H1 (cell line): Measurements from ENCODE around the gene RMP24.

Source experiments
- EGR1 ChIP-seq: IDR thresholded peaks from 2 replicates; pipeline ENCODE4 v1.6.1; 2011; ENCODE audit warnings: low read depth, low read length, borderline replicate concordance
- EZH2 ChIP-seq: fragments of 200-600 bp; sonication (generic); IDR thresholded peaks from 2 replicates; pipeline ENCODE4 v1.7.1; 2012; ENCODE audit warnings: low read depth, mild to moderate bottlenecking, moderate library complexity, low read length, inconsistent platforms; ENCODE audit not compliant: severe bottlenecking
- GABPA ChIP-seq: IDR thresholded peaks from 2 replicates; pipeline ENCODE4 v1.6.1; 2011; ENCODE audit warnings: mild to moderate bottlenecking, low read length, moderate library complexity, borderline replicate concordance; ENCODE audit not compliant: insufficient read depth
- NRF1 ChIP-seq: IDR thresholded peaks from 2 replicates; pipeline ENCODE4 v1.6.1; 2011; ENCODE audit warnings: mild to moderate bottlenecking, low read depth, low read length, improper control_type of control experiment
- RBBP5 ChIP-seq: IDR thresholded peaks from 2 replicates; pipeline ENCODE4 v1.7.1; 2012; ENCODE audit warnings: low read depth, mild to moderate bottlenecking, inconsistent platforms, low read length, moderate library complexity, borderline replicate concordance
- SRF ChIP-seq: IDR thresholded peaks from 2 replicates; pipeline ENCODE4 v1.6.1; 2011; ENCODE audit warnings: mild to moderate bottlenecking, low read depth, low read length, moderate library complexity
- TAF7 ChIP-seq: optimal IDR thresholded peaks from 2 replicates; pipeline ENCODE3; 2011; ENCODE audit warnings: low read depth, mild to moderate bottlenecking, inconsistent platforms, low read length, moderate library complexity, borderline replicate concordance
- TCF12 ChIP-seq: IDR thresholded peaks from 2 replicates; pipeline ENCODE4 v1.6.1; 2011; ENCODE audit warnings: low read depth, mild to moderate bottlenecking, low read length
- YY1 ChIP-seq: IDR thresholded peaks from 2 replicates; pipeline ENCODE4 v1.6.1; 2011; ENCODE audit warnings: low read depth, mild to moderate bottlenecking, low read length
- ZNF274 ChIP-seq: IDR thresholded peaks from 2 replicates; pipeline ENCODE4 v1.7.0; 2012; ENCODE audit warnings: low read length, borderline replicate concordance; ENCODE audit errors: extremely low read depth
- TF ChIP-seq, protein P1 (sequence below): fragments of 300-600 bp; sonication (generic); IDR thresholded peaks from 2 replicates; pipeline ENCODE4 v1.7.1; 2012; ENCODE audit warnings: low read length, moderate library complexity, mild to moderate bottlenecking, inconsistent platforms; ENCODE audit not compliant: insufficient replicate concordance
- TF ChIP-seq, protein P2 (sequence below): IDR thresholded peaks from 2 replicates; pipeline ENCODE4 v1.6.1; 2011; ENCODE audit warnings: low read depth, mild to moderate bottlenecking, low read length; ENCODE audit not compliant: insufficient read depth

RMP24 gene

DNA sequence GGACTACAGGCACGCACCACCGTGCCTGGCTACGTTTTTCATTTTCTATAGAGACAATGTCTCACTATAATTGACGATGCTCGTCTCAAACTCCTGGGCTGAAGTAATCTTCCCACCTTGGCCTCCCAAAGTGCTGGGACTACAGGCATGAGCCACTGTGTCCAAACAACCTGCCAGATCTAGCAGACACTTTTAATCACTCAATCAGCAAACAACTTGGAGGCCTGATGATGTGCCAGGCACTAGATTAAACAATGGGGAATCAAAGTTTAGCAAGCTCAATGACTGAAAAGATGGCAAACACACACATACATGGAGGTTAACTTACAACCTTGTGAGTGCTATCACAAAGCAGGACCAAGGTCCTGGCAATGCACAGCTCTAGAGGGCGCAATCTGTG, 29.8 kb upstream of the RMP24 start (continued):
- TF ChIP-seq, protein P1, sequence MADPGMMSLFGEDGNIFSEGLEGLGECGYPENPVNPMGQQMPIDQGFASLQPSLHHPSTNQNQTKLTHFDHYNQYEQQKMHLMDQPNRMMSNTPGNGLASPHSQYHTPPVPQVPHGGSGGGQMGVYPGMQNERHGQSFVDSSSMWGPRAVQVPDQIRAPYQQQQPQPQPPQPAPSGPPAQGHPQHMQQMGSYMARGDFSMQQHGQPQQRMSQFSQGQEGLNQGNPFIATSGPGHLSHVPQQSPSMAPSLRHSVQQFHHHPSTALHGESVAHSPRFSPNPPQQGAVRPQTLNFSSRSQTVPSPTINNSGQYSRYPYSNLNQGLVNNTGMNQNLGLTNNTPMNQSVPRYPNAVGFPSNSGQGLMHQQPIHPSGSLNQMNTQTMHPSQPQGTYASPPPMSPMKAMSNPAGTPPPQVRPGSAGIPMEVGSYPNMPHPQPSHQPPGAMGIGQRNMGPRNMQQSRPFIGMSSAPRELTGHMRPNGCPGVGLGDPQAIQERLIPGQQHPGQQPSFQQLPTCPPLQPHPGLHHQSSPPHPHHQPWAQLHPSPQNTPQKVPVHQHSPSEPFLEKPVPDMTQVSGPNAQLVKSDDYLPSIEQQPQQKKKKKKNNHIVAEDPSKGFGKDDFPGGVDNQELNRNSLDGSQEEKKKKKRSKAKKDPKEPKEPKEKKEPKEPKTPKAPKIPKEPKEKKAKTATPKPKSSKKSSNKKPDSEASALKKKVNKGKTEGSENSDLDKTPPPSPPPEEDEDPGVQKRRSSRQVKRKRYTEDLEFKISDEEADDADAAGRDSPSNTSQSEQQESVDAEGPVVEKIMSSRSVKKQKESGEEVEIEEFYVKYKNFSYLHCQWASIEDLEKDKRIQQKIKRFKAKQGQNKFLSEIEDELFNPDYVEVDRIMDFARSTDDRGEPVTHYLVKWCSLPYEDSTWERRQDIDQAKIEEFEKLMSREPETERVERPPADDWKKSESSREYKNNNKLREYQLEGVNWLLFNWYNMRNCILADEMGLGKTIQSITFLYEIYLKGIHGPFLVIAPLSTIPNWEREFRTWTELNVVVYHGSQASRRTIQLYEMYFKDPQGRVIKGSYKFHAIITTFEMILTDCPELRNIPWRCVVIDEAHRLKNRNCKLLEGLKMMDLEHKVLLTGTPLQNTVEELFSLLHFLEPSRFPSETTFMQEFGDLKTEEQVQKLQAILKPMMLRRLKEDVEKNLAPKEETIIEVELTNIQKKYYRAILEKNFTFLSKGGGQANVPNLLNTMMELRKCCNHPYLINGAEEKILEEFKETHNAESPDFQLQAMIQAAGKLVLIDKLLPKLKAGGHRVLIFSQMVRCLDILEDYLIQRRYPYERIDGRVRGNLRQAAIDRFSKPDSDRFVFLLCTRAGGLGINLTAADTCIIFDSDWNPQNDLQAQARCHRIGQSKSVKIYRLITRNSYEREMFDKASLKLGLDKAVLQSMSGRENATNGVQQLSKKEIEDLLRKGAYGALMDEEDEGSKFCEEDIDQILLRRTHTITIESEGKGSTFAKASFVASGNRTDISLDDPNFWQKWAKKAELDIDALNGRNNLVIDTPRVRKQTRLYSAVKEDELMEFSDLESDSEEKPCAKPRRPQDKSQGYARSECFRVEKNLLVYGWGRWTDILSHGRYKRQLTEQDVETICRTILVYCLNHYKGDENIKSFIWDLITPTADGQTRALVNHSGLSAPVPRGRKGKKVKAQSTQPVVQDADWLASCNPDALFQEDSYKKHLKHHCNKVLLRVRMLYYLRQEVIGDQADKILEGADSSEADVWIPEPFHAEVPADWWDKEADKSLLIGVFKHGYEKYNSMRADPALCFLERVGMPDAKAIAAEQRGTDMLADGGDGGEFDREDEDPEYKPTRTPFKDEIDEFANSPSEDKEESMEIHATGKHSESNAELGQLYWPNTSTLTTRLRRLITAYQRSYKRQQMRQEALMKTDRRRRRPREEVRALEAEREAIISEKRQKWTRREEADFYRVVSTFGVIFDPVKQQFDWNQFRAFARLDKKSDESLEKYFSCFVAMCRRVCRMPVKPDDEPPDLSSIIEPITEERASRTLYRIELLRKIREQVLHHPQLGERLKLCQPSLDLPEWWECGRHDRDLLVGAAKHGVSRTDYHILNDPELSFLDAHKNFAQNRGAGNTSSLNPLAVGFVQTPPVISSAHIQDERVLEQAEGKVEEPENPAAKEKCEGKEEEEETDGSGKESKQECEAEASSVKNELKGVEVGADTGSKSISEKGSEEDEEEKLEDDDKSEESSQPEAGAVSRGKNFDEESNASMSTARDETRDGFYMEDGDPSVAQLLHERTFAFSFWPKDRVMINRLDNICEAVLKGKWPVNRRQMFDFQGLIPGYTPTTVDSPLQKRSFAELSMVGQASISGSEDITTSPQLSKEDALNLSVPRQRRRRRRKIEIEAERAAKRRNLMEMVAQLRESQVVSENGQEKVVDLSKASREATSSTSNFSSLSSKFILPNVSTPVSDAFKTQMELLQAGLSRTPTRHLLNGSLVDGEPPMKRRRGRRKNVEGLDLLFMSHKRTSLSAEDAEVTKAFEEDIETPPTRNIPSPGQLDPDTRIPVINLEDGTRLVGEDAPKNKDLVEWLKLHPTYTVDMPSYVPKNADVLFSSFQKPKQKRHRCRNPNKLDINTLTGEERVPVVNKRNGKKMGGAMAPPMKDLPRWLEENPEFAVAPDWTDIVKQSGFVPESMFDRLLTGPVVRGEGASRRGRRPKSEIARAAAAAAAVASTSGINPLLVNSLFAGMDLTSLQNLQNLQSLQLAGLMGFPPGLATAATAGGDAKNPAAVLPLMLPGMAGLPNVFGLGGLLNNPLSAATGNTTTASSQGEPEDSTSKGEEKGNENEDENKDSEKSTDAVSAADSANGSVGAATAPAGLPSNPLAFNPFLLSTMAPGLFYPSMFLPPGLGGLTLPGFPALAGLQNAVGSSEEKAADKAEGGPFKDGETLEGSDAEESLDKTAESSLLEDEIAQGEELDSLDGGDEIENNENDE, result no peak
- TF ChIP-seq YY1 (no peak), GABPA (no peak), EZH2 (no peak), TAF7 (no peak), ZNF274 (no peak), SRF (no peak), TCF12 (no peak), RBBP5 (no peak), NRF1 (no peak), EGR1 (no peak)
- TF ChIP-seq, protein P2, sequence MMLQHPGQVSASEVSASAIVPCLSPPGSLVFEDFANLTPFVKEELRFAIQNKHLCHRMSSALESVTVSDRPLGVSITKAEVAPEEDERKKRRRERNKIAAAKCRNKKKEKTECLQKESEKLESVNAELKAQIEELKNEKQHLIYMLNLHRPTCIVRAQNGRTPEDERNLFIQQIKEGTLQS, result no peak
